Measurements from ENCODE around the gene PBX1.

PBX1 gene

GRCh38 chr1:164609089-164609488 is 50.1 kb downstream of the PBX1 start:
- CTCF ChIA-PET = interaction anchor here (1.0 kb wide), 1 partner anchor 178 kb away, joined by 6 read pairs; no protein-coding TSS in a partner anchor
- Histone ChIP-seq H3K27ac (ENCODE audit: extremely low read depth, low read depth, low read length) (no peak overlapping the region), H3K36me3 (ENCODE audit: control insufficient read depth in 2 of 2, insufficient read depth in 1 of 2, low read length in 2 of 2) (no peaks in the 10 kb centered on the region), H3K9me3 (ENCODE audit: control insufficient read depth, insufficient read depth, low read depth, low read length) (no peaks in the 10 kb centered on the region), H3K4me1 (ENCODE audit: control insufficient read depth, insufficient read depth, low read length) (peaks cover 24% of the 10 kb centered on the region), H3K4me3 (ENCODE audit: low read depth, low read length) (no peak overlapping the region)
- TF ChIP-seq ZFP69B (tag by site-specific recombination; IDR thresholded peaks at IDR 0.05) = no peak
- TF ChIP-seq ZNF692 (tag by site-specific recombination; IDR thresholded peaks at IDR 0.05) = no peak
- no peak for TF ChIP-seq ZNF548 (tag by site-specific recombination; IDR thresholded peaks at IDR 0.05)
- no peak for TF ChIP-seq ZNF426 (tag by site-specific recombination; IDR thresholded peaks at IDR 0.05)
- no peak for TF ChIP-seq ZBTB48 (tag by site-specific recombination; IDR thresholded peaks at IDR 0.05)
- POLR2A ChIA-PET = no interaction called here

GRCh38 chr1:164610538-164611222 is 51.7 kb downstream of the PBX1 start:
- Histone ChIP-seq H3K4me3 (ENCODE audit: low read depth, low read length) (no peak overlapping the region), H3K27ac (ENCODE audit: extremely low read depth, low read depth, low read length) (peak overlapping the region; percentile 95)

More at GRCh38 chr1:164610538-164611222, 51.7 kb downstream of the PBX1 start:
- no peaks in the 10 kb centered on the region for H3K9me3 ChIP-seq (ENCODE audit: control insufficient read depth, insufficient read depth, low read depth, low read length)
- peaks cover 24% of the 10 kb centered on the region for H3K4me1 ChIP-seq (ENCODE audit: control insufficient read depth, insufficient read depth, low read length)
- ChIA-PET CTCF (interaction anchor here (0.6 to 1.3 kb wide), 3 partner anchors 8 to 444 kb away, joined by 3 to 4 read pairs (median 4); no protein-coding TSS in a partner anchor), POLR2A (interaction anchor here (0.7 to 3.8 kb wide), 3 partner anchors 49 to 318 kb away, joined by 3 to 58 read pairs (median 4); partner anchors contain the start of gene PBX1)
- TF ChIP-seq ZNF76 (tag by site-specific recombination; IDR thresholded peaks at IDR 0.05; ENCODE audit: borderline replicate concordance, low read depth) (no peak), EGR2 (tag by site-specific recombination; IDR thresholded peaks at IDR 0.05; ENCODE audit: low read depth) (no peak), PRDM2 (tag by site-specific recombination; IDR thresholded peaks at IDR 0.05; ENCODE audit: borderline replicate concordance) (no peak), ZNF677 (tag by site-specific recombination; IDR thresholded peaks at IDR 0.05) (no peak), GLIS2 (tag by site-specific recombination; IDR thresholded peaks at IDR 0.05) (no peak), PRDM1 (tag by site-specific recombination; IDR thresholded peaks at IDR 0.05) (peak; percentile 87), ZNF658 (tag by site-specific recombination; IDR thresholded peaks at IDR 0.05) (no peak), ZNF548 (tag by site-specific recombination; IDR thresholded peaks at IDR 0.05) (no peak), ZNF155 (tag by site-specific recombination; IDR thresholded peaks at IDR 0.05) (no peak), ZBTB20 (tag by site-specific recombination; IDR thresholded peaks at IDR 0.05) (no peak), SP7 (tag by site-specific recombination; IDR thresholded peaks at IDR 0.05) (no peak), ZNF16 (tag by site-specific recombination; IDR thresholded peaks at IDR 0.05; ENCODE audit: low read depth) (no peak), ZNF704 (tag by site-specific recombination; IDR thresholded peaks at IDR 0.05) (no peak), ZBTB48 (tag by site-specific recombination; IDR thresholded peaks at IDR 0.05) (no peak), ZNF221 (tag by site-specific recombination; IDR thresholded peaks at IDR 0.05; ENCODE audit: borderline replicate concordance) (no peak), TRIM28 (IDR thresholded peaks at IDR 0.05; ENCODE audit: borderline replicate concordance, low read length) (no peak), IKZF3 (tag by site-specific recombination; IDR thresholded peaks at IDR 0.05) (0 out of 2 replicates have a peak, but pooled peaks have one; percentile 25)
- no peaks in the 10 kb centered on the region for H3K36me3 ChIP-seq (ENCODE audit: control insufficient read depth in 2 of 2, insufficient read depth in 1 of 2, low read length in 2 of 2)
